Testis (tissue), 2 donors: Measurements from ENCODE around the gene LRRC1.

Experiments
- CTCF ChIP-seq, 3 experiments: fragments of 450-650 bp in 2 of 3; fragments of 200-600 bp in 1 of 3; sonication (generic) in 1 of 3; IDR thresholded peaks; one replicate each; pipeline ENCODE4 v1.5.1; 2016 to 2019; ENCODE audit warnings: antibody characterized with exemption in 3 of 3, mild to moderate bottlenecking in 2 of 3, moderate library complexity in 1 of 3
- POLR2A ChIP-seq: fragments of 450-650 bp; IDR thresholded peaks from one replicate; pipeline ENCODE4 v1.6.1; 2017; ENCODE audit warnings: antibody characterized with exemption, mild to moderate bottlenecking, moderate library complexity

GRCh38 chr6:53815381-53816119 lies 20.7 kb downstream of the LRRC1 start:
- TF ChIP-seq CTCF (IDR thresholded peaks at IDR 0.05) (no peak), POLR2A (no peak)
